HG03439 (cell line): Measurements from ENCODE around the gene CDC5L.
A peak's percentile ranks its signal among the peaks of the same experiment; 100 is the strongest.

Experiments used
- ATAC-seq: cut with Tn5 transposase; IDR thresholded peaks from one replicate; pipeline ENCODE4 v1.9.1; 2021; ENCODE audit warnings: mild to moderate bottlenecking, moderate library complexity; ENCODE audit not compliant: unreplicated experiment

The CDC5L gene

DNA sequence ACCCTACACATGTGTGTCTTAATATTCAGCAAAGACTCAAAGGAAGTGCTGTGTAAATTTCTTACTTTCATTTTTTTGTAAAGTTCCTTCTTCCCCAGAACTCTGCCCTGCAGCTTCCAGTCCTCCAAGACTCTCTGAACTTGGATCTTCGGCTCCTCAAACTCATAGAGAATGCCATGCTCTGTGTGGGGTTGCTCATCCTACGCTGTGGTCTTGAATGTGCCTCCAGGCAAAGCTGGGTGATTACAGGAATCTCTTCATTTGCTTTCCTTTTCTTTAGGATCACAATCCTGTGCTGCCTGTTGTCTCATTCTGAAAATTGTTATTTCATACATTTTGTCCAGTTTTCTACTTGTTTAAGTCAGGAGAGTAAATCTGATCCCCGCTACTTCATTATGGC lies 14.5 kb upstream of the CDC5L start:
- no peak for ATAC-seq

DNA sequence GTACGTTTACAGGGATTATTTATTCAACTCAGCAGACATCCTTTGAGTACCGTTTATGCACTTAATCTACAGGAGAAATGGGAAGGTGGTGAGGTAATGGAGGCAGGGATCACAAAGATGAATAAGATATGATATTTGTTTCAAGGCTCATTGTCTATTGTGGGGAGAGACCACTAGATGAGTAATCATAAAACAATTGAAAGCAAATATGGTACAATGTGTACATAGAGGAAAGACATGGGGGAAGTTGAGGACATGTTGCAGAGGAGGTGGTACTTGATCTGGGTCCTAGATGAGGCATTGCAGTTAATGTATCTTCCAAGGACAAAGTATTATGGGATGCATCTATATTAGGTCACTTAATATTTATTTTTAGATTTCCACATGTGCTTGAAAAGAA lies 13.7 kb upstream of the CDC5L start:
- no peak for ATAC-seq

DNA sequence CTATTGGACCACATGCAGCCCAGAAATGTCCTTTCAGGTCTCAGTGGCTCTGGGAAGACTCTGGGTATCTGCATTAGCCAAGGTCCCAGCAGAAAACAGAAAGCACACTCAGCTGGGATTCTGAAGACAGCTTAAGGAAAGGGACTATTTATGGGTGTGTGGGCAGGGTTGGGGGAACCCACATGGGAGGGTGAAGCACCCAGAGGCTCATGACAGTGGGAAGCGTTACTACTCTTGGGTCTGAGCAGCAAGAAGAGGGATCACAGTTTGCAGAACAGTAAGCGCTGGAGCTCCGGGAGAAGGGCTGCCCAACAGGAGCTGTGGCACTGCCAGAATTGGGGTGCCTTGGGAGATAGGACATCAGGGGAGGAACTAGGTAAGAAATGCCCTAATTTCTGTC lies 12.4 kb upstream of the CDC5L start:
- no peak for ATAC-seq

DNA sequence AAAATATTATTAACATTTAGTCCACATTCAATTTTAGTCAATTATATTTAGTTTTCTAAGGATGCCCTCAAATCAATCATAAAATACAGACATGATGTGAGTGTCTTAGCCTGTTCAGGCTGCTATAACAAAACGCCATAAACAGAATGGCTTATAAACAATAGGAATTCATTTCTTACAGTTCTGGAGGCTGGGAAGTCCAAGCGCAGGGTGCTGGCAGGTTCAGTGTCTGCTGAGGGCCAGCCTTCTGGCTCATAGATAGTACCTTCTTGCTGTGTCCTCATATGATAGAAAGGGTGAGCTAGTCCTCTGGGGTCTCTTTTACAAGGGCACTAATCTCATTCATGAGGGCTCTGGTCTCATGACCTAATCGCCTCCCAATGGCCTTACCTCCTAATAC lies 10.0 kb upstream of the CDC5L start:
- ATAC-seq, result no peak

DNA sequence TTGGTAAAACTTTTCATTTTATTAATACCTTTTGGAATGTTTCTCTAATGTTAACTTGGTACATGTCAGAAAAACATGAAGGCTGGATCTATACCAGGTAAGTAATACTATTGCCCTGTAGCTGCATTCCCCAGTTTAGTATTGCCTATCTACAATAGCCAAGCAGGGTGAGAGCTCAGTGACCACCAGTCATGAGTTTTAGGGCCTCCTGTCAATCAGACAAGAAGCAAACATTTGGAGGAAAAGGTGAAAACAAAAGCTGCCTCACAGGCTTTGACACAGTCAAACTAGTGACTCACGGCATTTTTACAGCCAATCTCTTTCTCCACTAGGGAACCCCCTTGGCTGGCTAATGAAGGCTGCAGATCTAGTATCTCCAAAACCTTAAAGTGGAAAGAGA lies 9.5 kb upstream of the CDC5L start:
- ATAC-seq, result no peak

DNA sequence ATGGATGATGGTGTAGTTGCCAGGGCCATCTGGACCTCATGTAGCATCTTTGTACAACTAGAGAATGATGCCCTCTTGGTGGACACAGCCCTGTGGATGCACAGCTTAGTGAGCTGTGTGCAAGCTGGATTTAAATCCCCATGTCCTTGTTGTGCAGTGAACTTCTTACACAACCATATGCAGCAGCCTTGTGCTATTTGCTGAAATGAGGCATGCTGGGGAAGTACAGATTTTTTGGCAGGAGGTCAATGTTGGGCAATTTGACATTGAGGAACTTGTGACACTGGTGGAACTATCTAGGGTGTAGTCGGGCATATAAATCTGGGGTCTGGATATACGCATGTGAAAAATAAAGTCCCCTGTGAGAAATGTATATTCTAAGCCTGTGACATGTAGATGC lies 5.8 kb upstream of the CDC5L start:
- ATAC-seq, result no peak

DNA sequence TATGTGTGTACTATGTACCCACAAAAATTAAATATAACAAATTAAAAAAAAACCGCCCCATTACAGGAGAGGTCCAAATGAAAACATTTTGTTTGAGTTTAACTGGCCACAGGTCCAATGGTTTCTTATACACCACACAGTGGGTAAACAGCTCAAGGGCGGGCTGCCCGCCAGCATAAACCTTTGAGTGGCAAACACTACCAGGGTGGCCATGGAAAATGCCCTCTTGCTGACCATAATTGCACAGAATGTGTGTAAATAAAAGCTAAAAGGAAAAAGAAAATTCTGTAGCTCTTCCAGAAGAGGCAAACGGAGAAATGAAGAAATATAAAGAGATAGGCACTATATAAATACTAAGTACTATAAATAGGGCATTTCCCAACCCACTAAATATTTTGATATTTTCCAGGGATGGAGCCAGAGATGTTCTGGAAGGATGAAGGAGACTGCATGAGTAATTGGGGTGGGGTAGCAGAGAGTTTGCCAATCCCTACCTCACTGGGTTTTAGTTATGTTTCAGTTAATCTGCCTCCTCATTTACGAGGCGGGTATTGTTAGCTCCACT lies 1.1 kb upstream of the CDC5L start:
- no peak for ATAC-seq

DNA sequence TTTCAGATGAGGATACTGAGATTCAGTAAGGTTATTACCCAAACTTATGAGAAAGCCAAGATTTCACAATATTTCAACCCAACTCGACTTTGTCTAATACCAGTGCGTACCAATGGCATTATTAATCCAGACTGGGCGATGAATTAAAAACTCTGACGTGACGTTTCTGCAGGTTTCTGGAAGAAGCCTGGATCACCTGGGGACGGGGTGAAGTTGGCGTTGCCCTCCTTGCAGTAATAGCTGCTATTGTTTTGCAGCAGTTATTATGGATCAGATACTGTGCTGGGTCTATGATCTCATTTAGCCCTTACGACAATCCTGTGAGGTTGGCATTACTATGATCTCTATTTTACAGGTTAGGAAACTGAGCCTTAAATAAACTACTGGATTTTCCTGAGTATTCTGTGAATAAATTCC lies 569 bp upstream of the CDC5L start:
- peak; percentile 15 for ATAC-seq

DNA sequence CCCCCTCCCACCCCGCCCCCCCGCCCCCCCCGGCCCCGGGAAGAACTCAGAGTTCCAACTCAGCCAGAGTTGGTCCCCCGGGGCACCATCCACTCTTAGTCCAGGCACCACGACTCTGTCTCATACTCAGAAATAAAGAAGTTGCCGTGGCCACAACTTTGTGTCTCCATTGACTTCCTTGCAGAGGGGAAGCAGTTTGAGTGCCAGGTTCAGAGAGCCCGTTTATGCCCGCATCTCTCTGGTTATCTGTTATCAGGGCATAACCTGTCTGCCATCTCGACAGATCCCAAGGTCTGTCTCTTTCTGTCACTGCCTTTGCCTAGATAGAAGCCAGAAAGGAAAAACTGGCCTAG lies 605 bp downstream of the CDC5L start:
- ATAC-seq, result no peak

DNA sequence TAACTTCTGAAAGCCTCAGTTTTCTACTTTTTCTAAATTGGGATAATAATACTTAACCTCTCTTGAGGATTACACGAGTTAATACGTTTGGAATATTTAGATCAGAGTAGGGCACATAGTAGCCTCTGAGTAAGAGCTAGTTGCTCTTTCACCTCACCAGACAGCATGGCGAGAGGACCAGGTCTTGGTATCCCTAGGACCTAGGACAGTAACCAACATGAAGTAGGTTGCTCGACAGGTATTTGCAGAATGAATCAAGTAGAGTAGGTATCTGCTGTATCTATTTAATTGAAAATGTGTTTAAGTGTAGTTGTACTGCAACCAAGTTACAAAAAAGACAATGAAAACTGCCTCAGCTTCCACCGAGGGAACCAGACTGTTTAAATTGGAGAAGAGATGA lies 1.4 kb downstream of the CDC5L start:
- no peak for ATAC-seq

DNA sequence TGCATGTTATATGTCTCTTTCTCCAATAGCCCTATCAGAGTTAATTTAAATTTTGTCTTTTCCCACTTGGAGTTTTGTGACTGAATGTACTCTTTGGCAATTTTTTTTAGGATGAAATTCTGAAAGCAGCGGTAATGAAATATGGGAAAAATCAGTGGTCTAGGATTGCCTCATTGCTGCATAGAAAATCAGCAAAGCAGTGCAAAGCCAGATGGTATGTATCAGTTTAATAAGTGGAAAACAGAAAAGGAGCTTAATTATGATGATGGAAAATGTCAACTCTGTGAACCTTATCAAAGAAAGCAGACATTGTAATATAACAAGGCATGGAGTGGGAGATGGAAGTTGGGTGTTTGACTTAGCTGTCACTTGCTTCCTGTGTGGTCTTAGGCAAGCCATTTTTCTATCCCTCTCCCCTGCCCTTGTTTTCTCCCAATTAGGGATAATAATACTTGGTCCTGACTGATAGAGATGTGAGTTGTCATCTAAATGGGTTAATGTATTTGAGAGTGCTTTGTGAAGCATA lies 2.7 kb downstream of the CDC5L start:
- no peak for ATAC-seq

DNA sequence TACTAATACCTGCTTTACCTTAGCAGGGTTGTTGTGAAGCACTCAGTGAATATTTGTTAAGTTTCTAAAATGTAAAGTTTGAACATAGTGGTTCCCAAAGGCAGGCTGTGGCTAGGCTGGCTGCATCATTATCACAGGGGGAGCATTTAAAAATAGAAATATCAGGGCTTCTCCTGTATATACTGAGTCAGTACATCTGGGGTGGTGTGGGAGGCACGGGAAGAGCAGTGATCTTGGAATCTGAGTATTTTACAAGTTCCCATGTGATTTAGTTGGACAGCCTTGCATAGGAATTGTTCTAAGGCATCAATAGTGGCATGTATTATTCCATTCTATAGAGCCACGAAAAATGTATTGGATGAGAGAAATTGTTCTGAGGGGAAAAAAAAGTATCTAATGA lies 8.0 kb downstream of the CDC5L start:
- no peak for ATAC-seq

DNA sequence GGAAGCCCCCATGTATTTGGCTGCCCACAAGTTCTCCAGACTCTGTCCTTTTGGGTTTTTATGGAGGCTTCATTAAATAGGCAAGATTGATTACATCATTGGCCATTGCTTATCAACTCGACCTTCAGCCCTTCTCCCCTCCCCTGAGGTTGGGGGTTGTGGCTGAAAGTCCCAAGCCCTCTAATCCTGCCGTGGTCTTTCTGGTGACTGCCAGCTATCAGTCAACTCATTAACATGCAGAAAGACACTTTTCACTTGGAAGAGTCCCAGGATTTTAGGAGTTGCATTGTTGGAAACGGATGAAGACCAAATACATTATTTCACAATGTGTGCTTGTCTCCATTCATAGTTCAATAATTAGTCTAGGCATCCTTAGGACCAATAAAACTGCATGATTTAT lies 9.5 kb downstream of the CDC5L start:
- ATAC-seq, result no peak

DNA sequence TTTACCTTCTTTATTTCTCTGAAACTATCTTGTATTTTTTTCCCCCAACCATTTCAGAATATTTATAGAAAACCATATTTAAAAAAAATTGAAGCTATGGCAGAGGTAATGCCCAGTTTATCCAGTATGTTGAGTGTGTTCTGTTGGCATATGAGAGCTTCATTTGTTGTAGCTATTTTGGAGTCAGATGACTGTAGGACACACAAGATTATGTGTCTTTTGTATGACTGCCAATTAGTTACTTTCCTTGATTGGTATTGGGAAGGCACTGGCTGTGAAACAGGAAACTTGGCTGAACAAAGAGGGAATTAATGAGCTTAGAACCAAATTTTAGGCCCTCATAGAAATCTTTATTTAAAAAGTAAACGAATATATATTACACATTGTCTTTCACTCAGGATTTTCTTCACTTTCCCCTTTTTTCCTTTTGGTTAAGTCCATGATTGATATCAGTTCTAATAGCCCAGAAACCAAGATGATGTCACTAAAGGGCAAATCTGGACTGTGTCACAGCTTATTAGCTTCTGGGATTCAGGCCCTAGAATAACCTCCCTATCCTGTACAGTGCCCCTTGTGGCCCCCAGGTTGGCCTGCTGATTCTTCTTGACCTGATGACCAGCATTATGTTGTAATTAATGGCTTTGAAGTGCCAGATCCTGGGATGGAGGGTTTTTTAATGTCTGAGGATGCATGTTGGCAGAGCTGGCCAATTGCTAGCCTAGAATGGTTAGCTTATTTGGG lies 10.1 kb downstream of the CDC5L start:
- ATAC-seq, result no peak

DNA sequence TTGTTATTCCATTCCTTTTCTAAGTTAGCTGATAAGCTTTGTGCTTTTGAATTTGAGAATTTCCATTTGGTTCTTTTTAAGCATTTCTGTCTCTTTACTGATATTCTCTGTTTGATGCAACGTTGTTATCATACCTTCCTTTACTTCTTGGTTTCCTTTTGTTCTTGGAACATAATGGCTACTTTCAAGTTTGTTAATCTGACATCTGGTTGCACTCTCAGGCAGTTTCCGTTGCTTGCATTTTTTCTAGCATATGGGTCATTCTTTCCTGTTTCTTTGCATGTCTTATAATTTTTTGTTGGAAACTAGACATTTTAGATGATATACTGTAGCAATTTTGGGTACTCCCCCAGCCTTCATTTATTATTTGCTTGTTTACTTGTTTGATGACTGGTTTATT lies 12.5 kb downstream of the CDC5L start:
- no peak for ATAC-seq

DNA sequence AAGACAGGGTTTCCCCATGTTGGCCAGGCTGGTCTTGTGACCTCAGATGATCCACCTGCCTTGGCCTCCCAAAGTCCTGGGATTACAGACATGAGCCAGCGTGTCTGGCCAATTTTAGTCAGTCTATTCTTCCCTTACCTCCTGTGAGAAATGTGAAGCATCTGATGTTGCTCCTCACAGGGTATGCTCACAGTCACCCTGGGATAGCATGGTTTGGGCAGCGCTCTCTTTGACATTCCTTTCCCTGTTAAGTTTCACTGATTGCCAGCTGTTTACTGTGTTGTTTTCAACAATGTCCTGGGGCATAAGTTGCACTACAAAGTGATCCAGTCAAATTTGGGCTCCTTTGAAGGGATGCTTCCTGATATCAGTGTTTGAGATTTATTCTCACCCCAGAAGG lies 13.1 kb downstream of the CDC5L start:
- no peak for ATAC-seq

DNA sequence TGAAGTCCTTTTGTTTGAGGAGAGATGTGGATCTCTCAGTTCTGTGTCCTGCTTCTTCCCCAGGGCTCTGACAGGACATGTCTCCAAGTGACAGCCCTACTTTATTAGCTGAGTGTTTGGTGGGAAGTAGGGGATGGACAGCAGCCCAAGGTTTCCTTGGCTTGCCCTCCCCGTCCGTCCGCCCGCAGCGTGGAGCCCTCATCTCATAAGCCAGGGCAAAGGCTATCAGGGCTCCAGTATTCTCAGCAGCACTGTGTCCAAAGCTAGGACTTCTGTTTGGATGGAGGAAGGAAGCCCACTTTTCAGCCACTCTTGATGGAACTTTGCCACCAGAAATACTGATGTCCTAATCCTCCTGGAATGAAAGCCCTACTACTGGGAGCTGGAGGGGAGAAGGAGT lies 13.6 kb downstream of the CDC5L start:
- no peak for ATAC-seq

DNA sequence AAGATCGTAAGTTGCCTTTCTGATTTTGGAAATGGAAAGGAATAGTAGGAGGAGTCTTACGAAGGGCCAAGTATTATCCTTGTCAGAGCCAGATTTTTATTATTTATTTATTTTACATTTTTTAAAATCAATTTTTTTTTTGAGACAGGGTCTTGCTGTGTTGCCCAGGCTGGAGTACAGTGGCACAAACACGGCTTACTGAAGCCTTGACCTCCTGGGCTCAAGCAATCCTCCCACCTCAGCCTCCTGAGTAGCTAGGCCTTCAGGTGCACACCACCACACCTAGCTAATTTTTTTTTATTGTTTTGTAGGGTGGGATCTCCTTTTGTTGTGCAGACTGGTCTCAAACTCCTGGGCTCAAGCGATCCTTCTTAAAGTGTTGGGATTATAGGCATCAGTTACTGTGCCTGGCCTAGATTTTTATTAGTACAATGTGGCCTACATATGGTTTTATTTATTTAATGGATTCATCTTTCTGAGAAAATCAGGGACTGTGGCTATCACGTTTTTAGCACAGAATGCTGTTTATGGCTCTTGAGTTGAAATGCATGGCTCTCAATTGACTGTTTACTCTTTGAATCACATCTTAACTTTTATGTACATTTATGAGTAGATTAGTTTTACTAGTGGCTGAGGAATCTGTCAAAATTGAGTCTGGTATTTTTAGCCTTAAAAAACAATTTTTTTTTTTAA lies 16.7 kb downstream of the CDC5L start:
- ATAC-seq, result no peak

DNA sequence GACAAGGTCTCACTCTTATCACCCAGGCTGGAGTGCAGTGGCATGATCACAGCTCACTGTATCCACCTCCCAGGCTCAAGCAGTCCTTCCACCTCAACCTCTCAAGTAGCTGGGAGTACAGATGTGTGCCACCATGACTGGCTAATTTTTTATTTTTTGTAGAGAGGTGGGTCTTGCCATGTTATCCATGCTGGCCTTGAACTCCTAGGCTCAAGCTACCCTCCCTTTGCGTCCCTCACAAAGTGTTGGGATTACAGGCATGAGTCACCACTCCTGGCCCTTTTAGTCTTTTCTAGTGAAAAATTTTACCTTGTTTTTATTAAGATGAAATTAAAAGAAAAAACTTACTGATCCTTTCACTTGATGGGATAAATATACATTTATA lies 17.2 kb downstream of the CDC5L start:
- ATAC-seq, result no peak

DNA sequence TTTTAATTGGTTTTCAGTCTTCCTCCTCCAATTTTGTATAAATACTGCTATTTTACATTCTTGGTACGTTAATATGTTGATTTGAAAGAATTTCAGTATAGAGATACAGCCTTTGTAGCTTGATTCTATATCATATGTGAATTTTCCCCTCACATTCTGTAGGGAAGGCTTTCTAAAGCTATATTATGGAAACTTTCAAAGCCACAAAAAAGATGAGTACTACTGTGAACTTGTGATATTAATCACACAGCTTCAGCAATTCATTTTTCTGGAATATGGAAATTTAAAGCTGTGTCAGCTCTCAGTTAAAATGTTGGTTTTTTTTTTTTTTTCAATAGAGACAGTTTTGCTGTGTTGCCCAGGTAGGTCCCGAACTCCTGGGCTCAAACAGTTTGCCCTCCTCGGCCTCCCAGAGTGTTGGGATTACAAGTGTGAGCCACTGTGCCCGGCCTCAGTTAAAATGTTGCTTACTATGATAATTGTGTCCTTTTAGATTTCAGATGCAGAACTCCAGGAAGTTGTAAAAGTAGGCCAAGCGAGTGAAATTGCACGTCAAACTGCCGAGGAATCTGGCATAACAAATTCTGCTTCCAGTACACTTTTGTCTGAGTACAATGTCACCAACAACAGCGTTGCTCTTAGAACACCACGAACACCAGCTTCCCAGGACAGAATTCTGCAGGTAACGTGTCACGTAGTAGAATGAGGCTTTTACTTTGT lies 20.6 kb downstream of the CDC5L start:
- ATAC-seq, result no peak

DNA sequence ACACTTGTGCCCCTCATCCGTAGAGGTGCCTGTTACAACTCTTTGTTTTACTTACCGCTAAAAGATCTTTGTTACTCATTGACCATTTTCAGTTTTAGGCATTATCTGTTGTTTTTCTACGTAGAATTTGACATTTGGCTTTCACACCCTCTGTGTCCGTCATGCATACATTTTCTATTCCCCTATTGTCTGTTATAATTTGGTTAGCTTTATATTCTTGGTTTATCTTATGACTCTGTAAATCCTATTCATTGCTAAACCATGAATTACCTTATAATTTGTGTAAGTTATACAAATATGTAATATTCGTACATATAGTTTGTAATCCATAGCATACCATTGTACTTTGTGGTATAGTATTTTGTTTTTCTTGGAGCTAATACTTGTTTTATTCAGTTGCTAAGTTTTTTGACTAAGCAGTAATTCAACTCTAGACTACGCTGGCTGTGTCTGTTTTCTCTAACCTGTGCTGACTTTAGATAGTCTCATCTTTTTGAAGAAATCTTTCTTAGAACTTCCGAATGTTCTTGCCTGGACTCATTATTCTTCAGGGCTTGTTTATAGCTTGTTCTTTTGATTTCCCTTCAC lies 21.8 kb downstream of the CDC5L start:
- ATAC-seq, result no peak
